Stimulated activated CD8-positive, alpha-beta memory T cell treated with anti-CD3 and anti-CD28 coated beads, Interleukin-15, amount 100 ng/mL, for 1 hour (primary cell): ENCODE data around the gene EVA1A.

Experiments
- DNase-seq: peaks from one replicate; pipeline ENCODE4 v3.0.0-alpha.2; 2020; ENCODE audit warnings: low read depth

EVA1A gene

GRCh38 chr2:75541430-75541829 is 19.3 kb downstream of the EVA1A start:
- no peak for DNase-seq

GRCh38 chr2:75540994-75541393 is 19.7 kb downstream of the EVA1A start:
- DNase-seq: no peak

GRCh38 chr2:75539955-75540716 is 20.6 kb downstream of the EVA1A start:
- DNase-seq: no peak

- DNase-seq: no peak
These were observed 21.9 kb downstream of the EVA1A start for GRCh38 chr2:75538521-75539490.

- DNase-seq: no peak
These were observed 23.1 kb downstream of the EVA1A start for GRCh38 chr2:75537658-75538057.

GRCh38 chr2:75533135-75533534 is 27.6 kb downstream of the EVA1A start:
- DNase-seq: no peak

GRCh38 chr2:75532488-75532887 is 28.3 kb downstream of the EVA1A start:
- DNase-seq: no peak

- DNase-seq: no peak
These were observed 32.3 kb downstream of the EVA1A start for GRCh38 chr2:75528221-75528977.

- DNase-seq: no peak
These were observed 33.1 kb downstream of the EVA1A start for GRCh38 chr2:75527676-75528075.

GRCh38 chr2:75526842-75527241 is 33.9 kb downstream of the EVA1A start:
- DNase-seq: no peak

GRCh38 chr2:75525434-75526310 is 35.1 kb downstream of the EVA1A start:
- no peak for DNase-seq

GRCh38 chr2:75524276-75524911 is 36.3 kb downstream of the EVA1A start:
- DNase-seq: no peak

GRCh38 chr2:75523313-75524275 is 37.1 kb downstream of the EVA1A start:
- DNase-seq: no peak

GRCh38 chr2:75522543-75523312 is 38.0 kb downstream of the EVA1A start:
- no peak for DNase-seq

GRCh38 chr2:75521225-75521872 is 39.4 kb downstream of the EVA1A start:
- DNase-seq: no peak

GRCh38 chr2:75519843-75520242 is 40.9 kb downstream of the EVA1A start:
- DNase-seq: no peak

- DNase-seq: no peak
These were observed 41.9 kb downstream of the EVA1A start for GRCh38 chr2:75518638-75519465.
